WTC11 (cell line): ENCODE data around the gene ARHGAP23. TPM values are rescaled to one million over a fixed set of nuclear protein-coding genes. Genes with fewer than 3 reads are reported as not detected.

Experiments used
- ATAC-seq: fragments of 200-7000 bp; cut with Tn5 transposase; 2 replicates; pipeline ENCODE4 v1.10.0; 2021; ENCODE audit warnings: mild to moderate bottlenecking, moderate library complexity
- CTCF ChIA-PET: fragments of 300-600 bp; sonication (Branson Sonifier 250); formaldehyde crosslinking; loops from one replicate; lab custom pipeline; 2021; ENCODE audit warnings: antibody characterized with exemption; lab: Charles Lee
- POLR2A ChIA-PET: fragments of 350-600 bp; sonication (Branson Sonifier 250); formaldehyde crosslinking; loops from one replicate; lab custom pipeline; 2021; ENCODE audit warnings: antibody characterized with exemption; lab: Charles Lee
- DNase-seq: peaks from one replicate; pipeline ENCODE4 v3.0.0; 2021; ENCODE audit warnings: low spot score
- H3K27ac Mint-ChIP-seq: 2 replicates; pipeline ENCODE4 v1.8.0; 2021; ENCODE audit warnings: mixed read lengths
- H3K27me3 Mint-ChIP-seq: 2 replicates; pipeline ENCODE4 v1.8.0; 2021; ENCODE audit warnings: low read depth, mild to moderate bottlenecking, moderate library complexity, mixed read lengths
- H3K36me3 Mint-ChIP-seq: 2 replicates; pipeline ENCODE4 v1.8.0; 2021; ENCODE audit warnings: mixed read lengths
- H3K4me1 Mint-ChIP-seq: 2 replicates; pipeline ENCODE4 v1.8.0; 2022; ENCODE audit warnings: mixed read lengths
- H3K4me3 Mint-ChIP-seq: 2 replicates; pipeline ENCODE4 v1.8.0; 2021; ENCODE audit warnings: mild to moderate bottlenecking, moderate library complexity, mixed read lengths
- H3K9me3 Mint-ChIP-seq: 2 replicates; pipeline ENCODE4 v1.8.0; 2021; ENCODE audit warnings: mixed read lengths
- ARID4B ChIP-seq: sonication (generic); formaldehyde crosslinking; IDR thresholded peaks from 2 replicates; pipeline ENCODE4 v1.8.0; 2023; ENCODE audit warnings: missing genetic modification reagents, mild to moderate bottlenecking, borderline replicate concordance
- ATF3 ChIP-seq: sonication (generic); formaldehyde crosslinking; conservative IDR thresholded peaks from 2 replicates; pipeline ENCODE4 v1.8.1; 2022; ENCODE audit warnings: mild to moderate bottlenecking, missing genetic modification reagents
- E2F1 ChIP-seq: sonication (generic); formaldehyde crosslinking; IDR thresholded peaks from 2 replicates; pipeline ENCODE4 v1.8.0; 2022; ENCODE audit warnings: mild to moderate bottlenecking, missing genetic modification reagents
- ELF4 ChIP-seq: sonication (generic); formaldehyde crosslinking; IDR thresholded peaks from 2 replicates; pipeline ENCODE4 v1.8.1; 2022; ENCODE audit warnings: low read depth, mild to moderate bottlenecking, moderate library complexity, missing genetic modification reagents
- ESRRA ChIP-seq: sonication (generic); formaldehyde crosslinking; IDR thresholded peaks from 2 replicates; pipeline ENCODE4 v1.8.1; 2022; ENCODE audit warnings: mild to moderate bottlenecking, missing genetic modification reagents, borderline replicate concordance
- JUN ChIP-seq: sonication (generic); formaldehyde crosslinking; IDR thresholded peaks from 2 replicates; pipeline ENCODE4 v1.8.0; 2023; ENCODE audit warnings: mild to moderate bottlenecking, missing genetic modification reagents
- KAT7 ChIP-seq: sonication (generic); formaldehyde crosslinking; IDR thresholded peaks from 2 replicates; pipeline ENCODE4 v1.8.1; 2023; ENCODE audit warnings: missing genetic modification reagents, mild to moderate bottlenecking, borderline replicate concordance
- NFYB ChIP-seq: sonication (generic); formaldehyde crosslinking; conservative IDR thresholded peaks from 2 replicates; pipeline ENCODE4 v1.8.0; 2022; ENCODE audit warnings: low read depth, missing genetic modification reagents
- PRDM15 ChIP-seq: sonication (generic); formaldehyde crosslinking; IDR thresholded peaks from 2 replicates; pipeline ENCODE4 v1.8.0; 2022; ENCODE audit warnings: missing genetic modification reagents
- SMAD4 ChIP-seq: sonication (generic); formaldehyde crosslinking; IDR thresholded peaks from 2 replicates; pipeline ENCODE4 v1.8.0; 2022; ENCODE audit warnings: mild to moderate bottlenecking, missing genetic modification reagents
- SOX15 ChIP-seq: fragments of 250-450 bp; sonication (Bioruptor Pico); IDR thresholded peaks from 2 replicates; pipeline ENCODE4 v1.9.0; 2021; ENCODE audit warnings: mild to moderate bottlenecking
- TEAD1 ChIP-seq: sonication (generic); formaldehyde crosslinking; IDR thresholded peaks from 2 replicates; pipeline ENCODE4 v1.8.0; 2022; ENCODE audit warnings: mild to moderate bottlenecking, missing genetic modification reagents
- TEAD4 ChIP-seq: sonication (generic); formaldehyde crosslinking; IDR thresholded peaks from 2 replicates; pipeline ENCODE4 v1.8.0; 2022; ENCODE audit warnings: mild to moderate bottlenecking, missing genetic modification reagents
- TP53 ChIP-seq: sonication (generic); formaldehyde crosslinking; IDR thresholded peaks from 2 replicates; pipeline ENCODE4 v1.8.1; 2023; ENCODE audit warnings: mild to moderate bottlenecking, missing genetic modification reagents
- ZBTB21 ChIP-seq: sonication (generic); formaldehyde crosslinking; IDR thresholded peaks from 2 replicates; pipeline ENCODE4 v1.8.1; 2023; ENCODE audit warnings: mild to moderate bottlenecking, missing genetic modification reagents, borderline replicate concordance
- ZNF317 ChIP-seq: sonication (generic); formaldehyde crosslinking; IDR thresholded peaks from 2 replicates; pipeline ENCODE4 v1.8.1; 2023; ENCODE audit warnings: low read depth, mild to moderate bottlenecking, moderate library complexity, missing genetic modification reagents, borderline replicate concordance
- ZNF416 ChIP-seq: fragments of 250-450 bp; sonication (Bioruptor Pico); IDR thresholded peaks from 2 replicates; pipeline ENCODE4 v1.9.0; 2021; ENCODE audit warnings: mild to moderate bottlenecking, inconsistent platforms
- ZNF512 ChIP-seq: sonication (generic); formaldehyde crosslinking; IDR thresholded peaks from 2 replicates; pipeline ENCODE4 v1.8.1; 2022; ENCODE audit warnings: missing genetic modification reagents, borderline replicate concordance
- total RNA-seq: library from RNA; stranded (reverse); gene quantifications from 3 replicates; pipeline ENCODE4 v1.2.3, GENCODE V29; 2021
- TF ChIP-seq, protein P1 (sequence below): sonication (generic); formaldehyde crosslinking; IDR thresholded peaks from 2 replicates; pipeline ENCODE4 v1.8.1; 2022; ENCODE audit warnings: mild to moderate bottlenecking, moderate library complexity, missing genetic modification reagents
- TF ChIP-seq, protein P2 (sequence below): fragments of 250-450 bp; sonication (Bioruptor Pico); IDR thresholded peaks from 2 replicates; pipeline ENCODE4 v1.8.0; 2021; ENCODE audit warnings: mild to moderate bottlenecking

The ARHGAP23 gene
- total RNA-seq, 1 experiment from 2014 or later: 66.0 TPM

DNA sequence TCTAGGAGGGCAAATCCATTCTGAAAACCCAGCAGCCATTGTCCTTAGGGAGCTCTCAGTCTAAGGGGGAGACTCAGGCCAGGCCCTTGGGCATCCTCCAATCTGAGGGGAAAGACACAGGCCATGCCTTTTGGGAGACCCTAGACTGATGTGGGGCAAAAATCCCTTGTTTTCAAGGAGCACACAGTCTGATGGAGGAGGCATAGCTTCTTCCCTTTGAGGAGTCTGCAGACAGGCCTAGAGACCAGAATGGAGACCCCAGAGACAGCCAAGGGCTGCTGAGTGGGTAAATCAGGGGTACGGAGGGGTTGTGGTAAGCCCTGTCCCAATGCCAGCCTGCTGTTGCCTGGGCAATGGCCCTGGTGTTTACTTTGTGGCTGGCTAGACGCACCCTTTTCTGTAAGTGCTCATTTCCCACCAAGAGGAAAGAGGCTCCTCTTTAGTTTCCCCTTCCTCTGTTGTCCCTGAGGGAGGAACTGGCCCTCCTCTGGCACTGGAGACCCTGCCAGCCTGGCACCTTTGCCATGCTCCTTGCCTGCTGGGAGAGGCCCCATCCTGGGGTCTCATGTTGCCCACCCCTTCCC lies 19.3 kb downstream of the ARHGAP23 start:
- Mint-ChIP-seq H3K36me3 (0 out of 2 replicates have a peak, but pooled peaks cover 2% of the 10 kb centered on the region), H3K27me3 (no peaks in the 10 kb centered on the region), H3K9me3 (no peaks in the 10 kb centered on the region), H3K4me1 (peaks cover 52% of the 10 kb centered on the region), H3K4me3 (no peak overlapping the region), H3K27ac (peak overlapping the region; percentile 53; the same call in 1 of the 2 replicates)
- ATAC-seq (no peak), DNase-seq (no peak)
- ChIA-PET POLR2A (interaction anchor here (0.6 kb wide), 1 partner anchor 20 kb away, joined by 5 read pairs; no protein-coding TSS in a partner anchor), CTCF (interaction anchor here (0.6 to 0.8 kb wide), 2 partner anchors 9 to 114 kb away, joined by 3 to 4 read pairs; no protein-coding TSS in a partner anchor)
- no peak for TF ChIP-seq ZBTB21
- TF ChIP-seq KAT7 (CRISPR knock-in tag): no peak
- TF ChIP-seq NFYB: no peak
- TF ChIP-seq E2F1 (CRISPR knock-in tag): no peak
- TF ChIP-seq ESRRA (CRISPR knock-in tag): no peak
- TF ChIP-seq JUN (CRISPR knock-in tag): no peak
- TF ChIP-seq SMAD4: no peak
- TF ChIP-seq, protein P1, sequence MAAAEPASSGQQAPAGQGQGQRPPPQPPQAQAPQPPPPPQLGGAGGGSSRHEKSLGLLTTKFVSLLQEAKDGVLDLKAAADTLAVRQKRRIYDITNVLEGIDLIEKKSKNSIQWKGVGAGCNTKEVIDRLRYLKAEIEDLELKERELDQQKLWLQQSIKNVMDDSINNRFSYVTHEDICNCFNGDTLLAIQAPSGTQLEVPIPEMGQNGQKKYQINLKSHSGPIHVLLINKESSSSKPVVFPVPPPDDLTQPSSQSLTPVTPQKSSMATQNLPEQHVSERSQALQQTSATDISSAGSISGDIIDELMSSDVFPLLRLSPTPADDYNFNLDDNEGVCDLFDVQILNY (CRISPR knock-in tag): no peak
- TF ChIP-seq ZNF512 (CRISPR knock-in tag): no peak
- TF ChIP-seq TP53 (CRISPR knock-in tag): no peak
- TF ChIP-seq TEAD1 (CRISPR knock-in tag): no peak
- no peak for TF ChIP-seq ELF4
- TF ChIP-seq ZNF416 (CRISPR knock-in tag): no peak
- no peak for TF ChIP-seq PRDM15 (CRISPR knock-in tag)
- TF ChIP-seq, protein P2, sequence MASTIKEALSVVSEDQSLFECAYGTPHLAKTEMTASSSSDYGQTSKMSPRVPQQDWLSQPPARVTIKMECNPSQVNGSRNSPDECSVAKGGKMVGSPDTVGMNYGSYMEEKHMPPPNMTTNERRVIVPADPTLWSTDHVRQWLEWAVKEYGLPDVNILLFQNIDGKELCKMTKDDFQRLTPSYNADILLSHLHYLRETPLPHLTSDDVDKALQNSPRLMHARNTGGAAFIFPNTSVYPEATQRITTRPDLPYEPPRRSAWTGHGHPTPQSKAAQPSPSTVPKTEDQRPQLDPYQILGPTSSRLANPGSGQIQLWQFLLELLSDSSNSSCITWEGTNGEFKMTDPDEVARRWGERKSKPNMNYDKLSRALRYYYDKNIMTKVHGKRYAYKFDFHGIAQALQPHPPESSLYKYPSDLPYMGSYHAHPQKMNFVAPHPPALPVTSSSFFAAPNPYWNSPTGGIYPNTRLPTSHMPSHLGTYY (CRISPR knock-in tag): no peak
- TF ChIP-seq TEAD4: no peak
- no peak for TF ChIP-seq ZNF317
- no peak for TF ChIP-seq ATF3
- TF ChIP-seq SOX15 (CRISPR knock-in tag): no peak
- TF ChIP-seq ARID4B: no peak
